NB4 (cell line): ENCODE measurements around the gene TUFM.
"Not testable (repeated sequence)": the region's sequence is repeated elsewhere in the genome, so short reads cannot be mapped to it uniquely, and the experiment has no call there.

ENCODE experiments used
- DNase-seq: peaks from one replicate; pipeline ENCODE4 v3.0.0; 2010; ENCODE audit warnings: low read depth
- H3K4me3 ChIP-seq: one replicate; pipeline ENCODE4 v1.5.1; 2011; ENCODE audit warnings: mild to moderate bottlenecking, low read depth, low read length, moderate library complexity
- MYC ChIP-seq: IDR thresholded peaks from 2 replicates; pipeline ENCODE4 v1.6.1; 2011; ENCODE audit warnings: low read depth, low read length
- POLR2A ChIP-seq: IDR thresholded peaks from 2 replicates; pipeline ENCODE4 v1.6.1; 2011; ENCODE audit warnings: mild to moderate bottlenecking; ENCODE audit not compliant: insufficient read length; ENCODE audit errors: extremely low read depth
- TF ChIP-seq, protein P1 (sequence below): IDR thresholded peaks from one replicate; pipeline ENCODE4 v1.5.1; 2012; ENCODE audit warnings: low read depth, low read length
- TF ChIP-seq, protein P2 (sequence below): IDR thresholded peaks from 2 replicates; pipeline ENCODE4 v1.6.1; 2011; ENCODE audit warnings: low read depth, low read length

The TUFM gene

DNA sequence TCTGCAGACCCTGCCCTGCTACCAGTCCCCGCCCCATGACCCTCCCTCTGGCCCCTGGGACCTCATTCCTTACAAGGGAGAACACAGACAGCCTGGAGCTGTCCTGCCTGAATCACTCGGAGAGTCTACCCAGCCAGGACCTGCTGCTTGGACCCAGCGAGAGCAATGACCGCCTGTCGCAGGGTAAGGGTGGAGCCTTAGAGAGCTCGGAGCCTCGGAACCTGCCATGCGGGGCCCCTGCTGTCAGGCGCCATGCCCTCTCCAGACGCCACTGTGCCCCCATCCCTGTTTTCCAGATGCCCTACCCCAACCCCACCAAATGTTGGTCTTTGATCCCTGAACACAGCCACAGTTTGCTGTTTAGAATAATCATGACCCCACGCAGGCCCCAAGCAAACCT lies 23.1 kb upstream of the TUFM start:
- TF ChIP-seq, protein P1, sequence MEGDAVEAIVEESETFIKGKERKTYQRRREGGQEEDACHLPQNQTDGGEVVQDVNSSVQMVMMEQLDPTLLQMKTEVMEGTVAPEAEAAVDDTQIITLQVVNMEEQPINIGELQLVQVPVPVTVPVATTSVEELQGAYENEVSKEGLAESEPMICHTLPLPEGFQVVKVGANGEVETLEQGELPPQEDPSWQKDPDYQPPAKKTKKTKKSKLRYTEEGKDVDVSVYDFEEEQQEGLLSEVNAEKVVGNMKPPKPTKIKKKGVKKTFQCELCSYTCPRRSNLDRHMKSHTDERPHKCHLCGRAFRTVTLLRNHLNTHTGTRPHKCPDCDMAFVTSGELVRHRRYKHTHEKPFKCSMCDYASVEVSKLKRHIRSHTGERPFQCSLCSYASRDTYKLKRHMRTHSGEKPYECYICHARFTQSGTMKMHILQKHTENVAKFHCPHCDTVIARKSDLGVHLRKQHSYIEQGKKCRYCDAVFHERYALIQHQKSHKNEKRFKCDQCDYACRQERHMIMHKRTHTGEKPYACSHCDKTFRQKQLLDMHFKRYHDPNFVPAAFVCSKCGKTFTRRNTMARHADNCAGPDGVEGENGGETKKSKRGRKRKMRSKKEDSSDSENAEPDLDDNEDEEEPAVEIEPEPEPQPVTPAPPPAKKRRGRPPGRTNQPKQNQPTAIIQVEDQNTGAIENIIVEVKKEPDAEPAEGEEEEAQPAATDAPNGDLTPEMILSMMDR, result no peak
- TF ChIP-seq POLR2A, result no peak
- TF ChIP-seq, protein P2, sequence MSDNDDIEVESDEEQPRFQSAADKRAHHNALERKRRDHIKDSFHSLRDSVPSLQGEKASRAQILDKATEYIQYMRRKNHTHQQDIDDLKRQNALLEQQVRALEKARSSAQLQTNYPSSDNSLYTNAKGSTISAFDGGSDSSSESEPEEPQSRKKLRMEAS, result no peak
- no peak for TF ChIP-seq MYC
- H3K4me3 ChIP-seq, result no peak overlapping the region
- DNase-seq, result no peak

- not testable (repeated sequence) for H3K4me3 ChIP-seq, DNase-seq
Measured at GRCh38 chr16:28867646-28868045, 21.5 kb upstream of the TUFM start.

- no peak for DNase-seq
- H3K4me3 ChIP-seq, result no peak overlapping the region
- TF ChIP-seq, protein P1, result no peak
- TF ChIP-seq POLR2A (no peak), MYC (no peak)
- TF ChIP-seq, protein P2, result no peak
Measured at GRCh38 chr16:28867241-28867640, 21.1 kb upstream of the TUFM start.

GRCh38 chr16:28866454-28866804 lies 20.3 kb upstream of the TUFM start:
- TF ChIP-seq, protein P1, result no peak
- TF ChIP-seq, protein P2, result no peak
- TF ChIP-seq MYC (no peak), POLR2A (no peak)
- DNase-seq, result no peak
- no peak overlapping the region for H3K4me3 ChIP-seq

DNA sequence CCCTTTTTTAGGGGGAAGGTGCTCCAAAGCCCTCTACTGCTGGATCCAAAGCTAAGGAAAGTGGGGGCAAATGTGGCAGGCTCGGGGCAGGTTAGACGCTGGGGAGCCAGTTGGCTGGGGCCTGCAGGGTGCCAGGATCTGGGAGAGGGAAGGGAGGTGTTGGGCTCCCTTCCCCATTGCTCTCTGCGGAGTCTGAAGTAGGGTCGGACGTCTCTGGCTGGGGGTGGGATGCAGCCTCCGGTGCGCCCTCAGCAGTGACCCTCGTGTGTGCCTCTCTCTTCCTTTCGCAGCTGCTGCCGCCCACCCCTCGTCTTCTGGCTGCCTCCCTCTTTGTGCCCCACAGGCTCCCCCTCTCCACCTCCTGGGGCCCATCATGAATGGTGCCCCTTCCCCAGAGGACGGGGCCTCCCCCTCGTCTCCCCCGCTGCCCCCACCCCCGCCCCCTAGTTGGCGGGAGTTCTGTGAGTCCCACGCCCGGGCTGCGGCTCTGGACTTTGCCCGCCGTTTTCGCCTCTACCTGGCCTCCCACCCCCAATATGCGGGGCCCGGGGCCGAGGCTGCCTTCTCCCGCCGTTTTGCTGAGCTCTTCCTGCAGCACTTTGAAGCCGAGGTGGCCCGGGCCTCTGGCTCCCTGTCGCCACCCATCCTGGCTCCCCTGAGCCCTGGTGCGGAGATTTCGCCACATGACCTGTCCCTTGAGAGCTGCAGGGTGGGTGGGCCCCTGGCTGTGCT lies 19.7 kb upstream of the TUFM start:
- TF ChIP-seq, protein P1, result no peak
- TF ChIP-seq, protein P2, result no peak
- TF ChIP-seq MYC, result no peak
- TF ChIP-seq POLR2A, result no peak
- H3K4me3 ChIP-seq, result no peak overlapping the region
- DNase-seq, result no peak

DNA sequence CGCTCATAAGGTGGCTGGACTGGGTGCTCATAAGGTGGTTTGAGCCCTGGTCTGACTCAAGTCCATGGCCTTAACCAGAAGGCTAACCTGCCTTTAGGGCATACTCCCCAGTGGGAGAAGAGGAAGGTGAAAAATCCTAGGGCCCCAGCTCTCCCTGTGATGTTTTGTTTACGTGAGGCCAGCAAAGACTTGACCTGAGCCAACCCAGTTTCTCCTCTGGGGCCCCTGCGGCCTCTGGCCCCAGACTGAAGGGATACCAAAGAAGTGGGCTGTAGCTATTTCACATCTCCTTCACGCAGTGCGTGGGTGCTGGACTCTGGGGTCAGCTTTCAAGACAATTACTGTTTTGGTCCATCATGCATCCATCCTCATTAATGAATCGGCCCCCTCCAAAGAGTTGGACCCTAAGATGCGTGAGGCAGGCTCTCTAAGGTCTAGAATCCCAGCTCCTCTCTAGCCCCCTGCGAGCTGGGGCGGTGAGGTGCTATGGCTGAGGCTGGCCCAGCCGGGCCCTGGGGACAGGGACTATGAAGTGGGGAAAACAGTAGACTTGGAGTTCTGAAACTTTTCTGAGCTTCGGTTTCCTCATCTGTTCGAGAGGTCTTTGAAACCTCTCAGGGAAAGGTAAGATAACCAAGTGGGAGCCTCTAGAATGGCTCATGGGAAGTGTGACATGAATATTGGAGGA lies 19.0 kb upstream of the TUFM start:
- TF ChIP-seq MYC (no peak), POLR2A (no peak)
- TF ChIP-seq, protein P1, result no peak
- TF ChIP-seq, protein P2, result no peak
- DNase-seq, result no peak
- H3K4me3 ChIP-seq, result peak overlapping the region; percentile 93
